IPS-NIHi7 (cell line): ENCODE results near the gene NEK6.

Experiments used
- DNase-seq: peaks from one replicate; pipeline ENCODE4 v3.0.0; 2012; ENCODE audit warnings: mixed read lengths; ENCODE audit errors: extremely low spot score

The NEK6 gene

GRCh38 chr9:124257844-124258606, at the start of gene NEK6:
Gene NEK6 (plus strand): TSS chr9:124257949. CDS start chr9:124301965, 44,016 bp downstream.
- peak; percentile 57 for DNase-seq

- DNase-seq: peak; percentile 4
Observed at GRCh38 chr9:124208571-124208970, 49.2 kb upstream of the NEK6 start.

GRCh38 chr9:124209279-124209678, 48.5 kb upstream of the NEK6 start:
- DNase-seq: peak; percentile 91

- no peak for DNase-seq
Observed at GRCh38 chr9:124209774-124210173, 48.0 kb upstream of the NEK6 start.

GRCh38 chr9:124210697-124211096, 47.1 kb upstream of the NEK6 start:
- no peak for DNase-seq

- peak; percentile 19 for DNase-seq
Observed at GRCh38 chr9:124212381-124213050, 45.2 kb upstream of the NEK6 start.

- DNase-seq: no peak
Observed at GRCh38 chr9:124213396-124213795, 44.4 kb upstream of the NEK6 start.

GRCh38 chr9:124214116-124214515, 43.6 kb upstream of the NEK6 start:
- no peak for DNase-seq

- peak; percentile 5 for DNase-seq
Observed at GRCh38 chr9:124214596-124215367, 43.0 kb upstream of the NEK6 start.

GRCh38 chr9:124215368-124215910, 42.3 kb upstream of the NEK6 start:
- DNase-seq: no peak

- no peak for DNase-seq
Observed at GRCh38 chr9:124215956-124216355, 41.8 kb upstream of the NEK6 start.

GRCh38 chr9:124216474-124217176, 41.1 kb upstream of the NEK6 start:
- DNase-seq: peak; percentile 9

- no peak for DNase-seq
Observed at GRCh38 chr9:124217836-124218437, 39.8 kb upstream of the NEK6 start.

- DNase-seq: peak; percentile 22
Observed at GRCh38 chr9:124218438-124218982, 39.2 kb upstream of the NEK6 start.

GRCh38 chr9:124218987-124219461, 38.7 kb upstream of the NEK6 start:
- DNase-seq: peak; percentile 5

GRCh38 chr9:124220946-124221451, 36.8 kb upstream of the NEK6 start:
- no peak for DNase-seq

- DNase-seq: no peak
Observed at GRCh38 chr9:124221676-124222075, 36.1 kb upstream of the NEK6 start.

GRCh38 chr9:124222109-124222508, 35.6 kb upstream of the NEK6 start:
- peak; percentile 6 for DNase-seq

GRCh38 chr9:124222918-124223720, 34.6 kb upstream of the NEK6 start:
- DNase-seq: peak; percentile 6

GRCh38 chr9:124225945-124226344, 31.8 kb upstream of the NEK6 start:
- DNase-seq: no peak
